Ishikawa (cell line): ENCODE data around the gene RAMP1.

Source experiments
- FOXM1 ChIP-seq: IDR thresholded peaks from 2 replicates; pipeline ENCODE4 v1.6.1; 2012; ENCODE audit warnings: low read depth, borderline replicate concordance
- RAD21 ChIP-seq: IDR thresholded peaks from 2 replicates; pipeline ENCODE4 v1.6.1; 2012; ENCODE audit warnings: low read depth
- TAF1 ChIP-seq: IDR thresholded peaks from 2 replicates; pipeline ENCODE4 v1.6.1; 2012; ENCODE audit warnings: low read depth, mild to moderate bottlenecking
- TEAD4 ChIP-seq: IDR thresholded peaks from 2 replicates; pipeline ENCODE4 v1.6.1; 2012

DNA sequence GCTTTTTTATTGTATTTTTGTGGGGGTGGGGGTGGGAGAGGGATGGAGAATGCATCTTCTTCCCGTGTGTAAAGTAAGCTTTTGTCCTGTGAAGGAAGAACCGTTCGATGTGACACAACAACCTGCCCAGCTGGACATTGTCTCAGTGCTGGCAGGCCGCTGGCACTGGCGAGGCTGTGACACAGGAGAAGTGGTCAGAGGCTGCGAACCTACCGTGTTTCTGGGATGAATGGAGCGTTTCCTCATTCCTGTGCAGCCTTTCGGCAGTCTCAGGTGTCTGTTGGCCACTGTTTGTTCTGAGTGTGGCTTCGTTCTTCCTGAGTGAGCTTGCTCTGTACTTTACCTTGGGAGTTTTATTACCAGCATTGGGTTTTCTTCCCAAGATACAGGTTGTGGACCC is 8.0 kb downstream of the RAMP1 start:
- no peak for TF ChIP-seq FOXM1
- TF ChIP-seq TEAD4, result peak; percentile 61
- peak; percentile 16; the same call in 1 of the 2 replicates for TF ChIP-seq RAD21
- TF ChIP-seq TAF1, result no peak
